ENCODE results near the gene ARMC7. TPM values are rescaled to one million over a fixed set of nuclear protein-coding genes. Genes with fewer than 3 reads are reported as not detected.

ARMC7 gene
- total RNA-seq, 1 experiment from 2014 or later = 48.7 TPM

- Histone ChIP-seq H3K4me3 (ENCODE audit: low read depth in 2 of 2, low read length in 2 of 2) (peak overlapping the region; percentile 7 to 31; a peak in 3 of 4 replicates), H3K27ac (ENCODE audit: low read length) (peak overlapping the region; percentile 60), H3K27me3 (ENCODE audit: control insufficient read depth, insufficient read depth, low read length) (no peaks in the 10 kb centered on the region), H3K9me3 (ENCODE audit: control insufficient read depth, insufficient read depth, low read depth, low read length) (no peaks in the 10 kb centered on the region), H3K36me3 (ENCODE audit: control insufficient read depth, insufficient read depth, low read length) (peaks cover 6% of the 10 kb centered on the region; the same call in 1 of the 2 replicates), H3K4me1 (ENCODE audit: control insufficient read depth, insufficient read depth, low read length) (peaks cover 23% of the 10 kb centered on the region)
- ChIA-PET CTCF (interaction anchor here (0.5 to 2.2 kb wide), 28 partner anchors 9 to 411 kb away, joined by 3 to 21 read pairs (median 5); partner anchors contain the start of genes NT5C, NUP85, SLC16A5 and SUMO2), POLR2A (interaction anchor here (0.5 to 0.6 kb wide), 2 partner anchors 156 to 186 kb away, joined by 4 to 6 read pairs; no protein-coding TSS in a partner anchor)
- ATAC-seq (peak; percentile 84), DNase-seq (ENCODE audit: low read depth, low spot score) (no peak)
- BruUV-seq (replicated peaks) = no TSS peak
- intact Hi-C loops (cut with micrococcal nuclease; ENCODE audit: unreplicated experiment) (no loop called here), in situ Hi-C loops (cut with HindIII; ENCODE audit: low pct_unique_long_range_greater_than_20kb, low sequenced_read_pairs) (no loop called here)
- TF ChIP-seq CTCF (IDR thresholded peaks at IDR 0.05) (peak; percentile 97), POLR2AphosphoS5 (IDR thresholded peaks at IDR 0.05; ENCODE audit: low read depth, low read length) (peak; percentile 43; the same call in 1 of the 2 replicates), TCF7L2 (IDR thresholded peaks at IDR 0.05; ENCODE audit: low read depth, low read length) (no peak), SIN3A (IDR thresholded peaks at IDR 0.05; ENCODE audit: borderline replicate concordance, insufficient read depth, low read depth, low read length) (peak; percentile 60; the same call in 1 of the 2 replicates), REST (IDR thresholded peaks at IDR 0.05; ENCODE audit: insufficient read depth in 1 of 2, low read depth in 2 of 2, low read length in 1 of 2) (no peak)
Observed at GRCh38 chr17:75113798-75114551, 4.2 kb downstream of the ARMC7 start.

GRCh38 chr17:75114552-75115314, 5.0 kb downstream of the ARMC7 start:
- DNase-seq (ENCODE audit: low read depth, low spot score) (no peak), ATAC-seq (no peak)
- ChIA-PET POLR2A (interaction anchor here (0.5 kb wide), 1 partner anchor 185 kb away, joined by 6 read pairs; no protein-coding TSS in a partner anchor), CTCF (interaction anchor here (0.7 to 2.2 kb wide), 25 partner anchors 8 to 526 kb away, joined by 3 to 21 read pairs (median 5); partner anchors contain the start of genes NT5C, NUP85 and SLC16A5)
- peak overlapping the region; percentile 7 to 31; a peak in 3 of 4 replicates for H3K4me3 ChIP-seq (ENCODE audit: low read depth in 2 of 2, low read length in 2 of 2)
- H3K4me1 ChIP-seq (ENCODE audit: control insufficient read depth, insufficient read depth, low read length) = peaks cover 19% of the 10 kb centered on the region
- H3K36me3 ChIP-seq (ENCODE audit: control insufficient read depth, insufficient read depth, low read length) = peaks cover 6% of the 10 kb centered on the region; the same call in 1 of the 2 replicates
- H3K9me3 ChIP-seq (ENCODE audit: control insufficient read depth, insufficient read depth, low read depth, low read length) = no peaks in the 10 kb centered on the region
- no TSS peak for BruUV-seq (replicated peaks)
- no peak for TF ChIP-seq REST (IDR thresholded peaks at IDR 0.05; ENCODE audit: insufficient read depth in 1 of 2, low read depth in 2 of 2, low read length in 1 of 2)
- no peak for TF ChIP-seq CTCF (IDR thresholded peaks at IDR 0.05)
- no peak for TF ChIP-seq POLR2AphosphoS5 (IDR thresholded peaks at IDR 0.05; ENCODE audit: low read depth, low read length)
- no peak for TF ChIP-seq TCF7L2 (IDR thresholded peaks at IDR 0.05; ENCODE audit: low read depth, low read length)
- no peak for TF ChIP-seq SIN3A (IDR thresholded peaks at IDR 0.05; ENCODE audit: borderline replicate concordance, insufficient read depth, low read depth, low read length)
- H3K27ac ChIP-seq (ENCODE audit: low read length) = peak overlapping the region; percentile 60
- intact Hi-C loops (cut with micrococcal nuclease; ENCODE audit: unreplicated experiment) (no loop called here), in situ Hi-C loops (cut with HindIII; ENCODE audit: low pct_unique_long_range_greater_than_20kb, low sequenced_read_pairs) (no loop called here)
- H3K27me3 ChIP-seq (ENCODE audit: control insufficient read depth, insufficient read depth, low read length) = no peaks in the 10 kb centered on the region
